Stimulated activated CD4-positive, alpha-beta T cell treated with anti-CD3 and anti-CD28 coated beads, Interleukin-15, amount 100 ng/mL, for 1 hour (primary cell): Measurements from ENCODE around the gene LCAT.
"Not testable (repeated sequence)": the region's sequence is repeated elsewhere in the genome, so short reads cannot be mapped to it uniquely, and the experiment has no call there.

Experiments used
- DNase-seq, 2 donors: peaks; one replicate each; pipeline ENCODE4 v3.0.0-alpha.2; 2020; ENCODE audit warnings: low read depth in 1 of 2, low spot score in 1 of 2

LCAT gene, protein sequence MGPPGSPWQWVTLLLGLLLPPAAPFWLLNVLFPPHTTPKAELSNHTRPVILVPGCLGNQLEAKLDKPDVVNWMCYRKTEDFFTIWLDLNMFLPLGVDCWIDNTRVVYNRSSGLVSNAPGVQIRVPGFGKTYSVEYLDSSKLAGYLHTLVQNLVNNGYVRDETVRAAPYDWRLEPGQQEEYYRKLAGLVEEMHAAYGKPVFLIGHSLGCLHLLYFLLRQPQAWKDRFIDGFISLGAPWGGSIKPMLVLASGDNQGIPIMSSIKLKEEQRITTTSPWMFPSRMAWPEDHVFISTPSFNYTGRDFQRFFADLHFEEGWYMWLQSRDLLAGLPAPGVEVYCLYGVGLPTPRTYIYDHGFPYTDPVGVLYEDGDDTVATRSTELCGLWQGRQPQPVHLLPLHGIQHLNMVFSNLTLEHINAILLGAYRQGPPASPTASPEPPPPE

DNA sequence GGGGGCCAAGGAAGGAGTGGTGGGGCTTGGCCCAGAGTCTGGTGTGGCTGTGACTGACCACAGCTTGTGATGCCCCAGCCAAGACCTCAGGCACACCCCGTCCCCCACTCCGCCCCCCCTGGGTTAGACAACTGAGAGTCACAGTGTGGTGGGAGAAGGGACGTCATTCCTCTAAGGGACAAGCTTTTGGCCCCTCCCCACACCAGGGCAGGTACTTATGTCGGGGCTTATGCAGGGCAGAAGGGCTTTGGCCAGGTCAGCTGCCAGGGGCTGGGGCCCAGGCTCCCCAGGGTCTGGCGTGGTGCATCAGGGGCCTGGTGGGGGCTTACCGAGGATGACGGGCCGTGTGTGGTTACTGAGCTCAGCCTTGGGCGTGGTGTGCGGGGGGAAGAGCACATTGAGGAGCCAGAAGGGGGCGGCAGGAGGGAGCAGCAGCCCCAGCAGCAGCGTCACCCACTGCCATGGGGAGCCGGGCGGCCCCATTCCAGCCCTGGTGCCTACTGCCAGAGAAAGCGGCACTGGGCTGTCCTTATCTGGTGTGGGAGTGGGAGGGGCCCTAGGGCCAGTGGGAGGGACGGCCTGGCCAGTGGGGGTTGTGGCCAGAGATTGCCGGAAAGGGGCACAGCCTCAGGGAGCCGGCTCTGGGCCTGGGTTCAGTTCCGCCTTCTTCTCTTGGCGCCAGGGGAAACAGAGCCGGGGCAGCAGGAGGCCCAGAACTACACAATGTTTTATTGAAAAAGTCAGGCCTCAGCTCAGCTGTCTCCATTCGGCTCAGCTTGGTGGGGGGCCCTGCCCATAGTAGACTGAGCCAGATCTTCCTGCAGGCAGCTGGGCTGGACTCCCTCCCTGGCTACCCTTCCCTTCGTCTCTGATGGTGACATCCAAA lies at the start of gene LCAT:
TSS of gene LCAT (minus strand) at position 502 of the 886 bp plus-strand sequence. CDS start at position 483, 19 bp downstream.
- DNase-seq: no peak

DNA sequence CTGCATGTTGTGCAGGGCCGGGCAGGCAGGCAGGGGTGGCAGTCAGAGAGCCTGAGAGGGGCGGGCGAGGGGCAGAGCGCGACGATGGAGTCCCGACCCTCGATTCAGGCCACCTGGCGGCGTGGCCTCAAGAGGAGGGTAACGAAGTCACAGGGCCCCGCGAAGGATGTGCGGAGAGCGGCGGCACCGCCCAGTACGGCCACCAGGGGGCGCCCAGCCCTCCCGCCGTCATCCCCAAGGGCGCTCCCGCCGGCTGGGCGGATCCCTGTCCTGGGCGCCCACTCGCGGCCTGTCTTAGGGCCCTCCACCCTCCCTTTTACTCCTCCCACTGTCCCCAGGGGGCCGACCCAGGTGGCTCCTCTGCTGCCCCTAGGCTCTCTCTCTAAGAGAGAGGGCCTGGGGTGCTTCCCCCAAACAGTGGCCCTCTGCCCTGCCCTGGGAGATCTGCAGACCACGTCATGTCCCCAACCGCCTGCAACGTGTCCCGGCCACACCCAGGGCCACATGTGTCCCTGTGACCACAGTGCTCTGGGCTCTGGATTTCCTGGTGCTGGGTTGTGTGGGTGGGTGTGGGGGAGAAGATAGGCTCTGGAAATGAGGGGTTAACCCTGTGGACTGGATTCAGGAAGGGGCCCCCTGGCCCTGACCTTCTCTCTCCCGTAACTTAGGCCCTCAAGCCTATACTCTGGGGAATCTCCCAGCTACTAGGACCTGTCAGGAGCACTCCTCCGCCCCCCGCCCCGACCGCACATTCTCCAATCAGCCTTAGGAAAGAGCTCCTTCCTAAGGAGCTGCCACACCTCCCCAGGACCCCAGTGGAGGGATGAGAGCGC lies 49.5 kb upstream of the LCAT start:
- peak; percentile 66 to 77 for DNase-seq

DNA sequence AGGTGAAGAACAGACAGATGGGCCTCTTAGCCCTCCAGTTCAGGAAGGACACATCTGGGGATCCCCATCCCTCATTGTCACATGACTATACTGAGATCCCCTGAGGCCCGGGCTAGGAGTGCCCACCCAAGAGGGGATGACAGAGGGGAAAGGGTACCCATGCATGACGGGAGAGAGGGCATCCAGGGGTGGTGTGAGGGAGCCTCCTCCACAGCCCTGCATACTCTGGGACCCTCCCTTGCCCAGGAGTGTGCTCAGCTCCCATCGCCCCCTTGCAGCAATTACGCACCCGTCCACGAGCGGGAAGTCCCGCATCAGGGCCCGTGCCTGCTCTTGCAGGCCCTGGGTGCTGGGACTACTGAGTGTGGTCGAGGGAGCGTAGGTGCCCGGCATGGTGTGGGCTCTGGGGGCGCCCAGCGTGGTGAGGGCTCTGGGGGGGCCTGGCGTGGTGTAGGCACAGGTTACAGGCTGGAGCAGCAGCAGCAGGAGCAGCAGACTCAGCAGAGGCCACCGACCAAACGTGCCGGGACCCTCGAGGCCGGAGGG lies 48.8 kb upstream of the LCAT start:
- no peak for DNase-seq

DNA sequence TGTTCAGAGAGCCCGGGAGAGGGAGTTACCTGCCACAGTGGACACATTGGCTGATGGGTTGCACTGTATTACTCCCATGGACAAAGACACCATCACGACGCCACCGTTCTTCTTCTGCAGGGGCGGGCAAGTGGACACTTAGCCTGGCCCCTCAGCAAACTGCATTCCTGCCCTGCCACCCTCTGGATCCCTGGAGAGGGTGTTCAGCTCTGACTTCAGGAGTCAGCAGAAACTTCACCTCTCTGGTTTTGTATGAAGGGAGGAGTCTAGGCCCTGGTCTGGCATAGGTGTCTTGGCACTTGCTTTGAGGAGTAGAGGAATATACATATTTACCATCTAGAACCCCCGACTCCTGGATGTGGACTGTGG lies 46.1 kb upstream of the LCAT start:
- DNase-seq: no peak

DNA sequence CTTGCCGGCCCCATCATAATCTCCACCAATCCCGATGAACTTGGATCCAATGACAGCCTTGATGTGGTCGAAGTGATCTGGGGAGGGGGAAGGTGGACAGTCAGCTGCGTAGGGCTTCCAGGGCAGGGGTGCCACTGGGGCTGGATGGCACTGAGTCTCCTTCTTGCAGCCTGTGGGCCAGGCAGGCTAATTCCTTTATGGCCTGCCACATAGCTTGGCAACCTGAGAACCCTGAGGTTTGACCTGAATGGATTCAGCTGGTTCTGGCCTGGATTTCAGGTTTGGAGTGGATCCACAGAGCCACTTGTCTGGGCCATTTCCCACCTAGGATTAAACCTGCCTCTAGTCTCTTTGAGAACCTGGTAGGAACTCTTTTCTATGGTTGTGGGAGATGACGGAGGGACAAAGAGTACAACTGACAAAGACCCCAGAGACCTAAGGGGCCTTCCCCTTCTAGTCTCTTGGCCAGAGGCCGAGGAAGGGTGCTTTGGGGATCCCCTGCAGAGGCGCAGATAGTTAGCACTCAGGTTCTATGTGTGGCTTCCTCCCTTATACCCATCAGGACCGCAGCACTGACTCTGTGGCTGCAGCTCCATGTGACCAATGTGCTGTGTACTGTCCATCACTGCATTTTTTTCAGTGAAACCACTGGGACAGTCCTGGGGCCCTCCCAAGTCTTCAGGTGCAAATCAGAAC lies 45.5 kb upstream of the LCAT start:
- no peak for DNase-seq

DNA sequence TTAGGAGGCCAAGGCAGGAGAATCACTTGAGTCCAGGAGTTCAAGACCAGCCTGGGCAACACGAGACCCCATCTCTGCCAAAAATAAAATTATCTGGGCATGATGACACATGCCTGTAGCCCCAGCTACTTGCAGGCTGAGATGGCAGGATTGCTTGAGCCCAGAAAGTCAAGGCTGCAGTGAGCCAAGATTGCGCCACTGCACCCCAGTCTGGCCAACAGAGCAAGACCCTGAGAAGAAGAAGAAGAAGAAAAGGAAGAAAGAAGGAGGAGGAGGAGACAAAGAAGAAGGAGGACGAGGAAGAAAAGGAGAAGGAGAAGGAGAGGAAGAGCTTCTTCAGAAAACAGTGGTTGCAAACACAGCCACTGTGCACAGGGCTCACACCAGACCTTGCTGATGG lies 44.8 kb upstream of the LCAT start:
- DNase-seq: no peak

DNA sequence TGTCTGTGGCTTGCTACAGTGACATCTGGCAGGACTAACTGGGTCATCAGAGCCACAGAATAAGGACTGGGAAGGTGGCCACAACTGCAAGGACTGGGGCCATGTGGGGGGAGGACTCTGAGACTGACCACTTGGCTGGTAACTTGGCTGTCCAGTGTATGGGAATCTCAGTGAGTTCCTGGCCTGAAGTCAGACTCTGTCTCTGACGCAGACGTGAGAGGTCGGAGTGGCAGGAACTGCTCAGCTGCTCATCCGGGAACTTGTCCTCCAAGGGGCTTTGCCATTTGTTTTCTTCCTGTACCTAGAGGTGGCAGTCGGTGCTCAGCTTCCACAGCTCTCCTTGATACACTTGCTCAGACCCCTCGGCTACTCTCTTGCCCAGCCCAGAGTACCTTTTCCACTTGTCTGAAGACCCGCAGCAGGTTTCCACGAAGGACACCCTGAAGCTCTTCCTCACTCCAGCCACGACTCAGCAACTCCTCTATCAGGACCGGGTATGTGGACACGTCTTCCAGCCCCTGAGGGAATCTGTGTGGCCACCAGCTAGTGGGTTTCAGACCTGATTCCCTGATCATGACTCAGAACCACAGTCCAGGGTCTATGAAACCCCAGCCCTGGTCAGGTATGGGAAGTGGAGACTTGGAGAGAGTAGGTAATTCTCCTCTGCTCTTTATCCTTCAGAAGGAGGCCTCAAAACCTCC lies 43.7 kb upstream of the LCAT start:
- DNase-seq: no peak

DNA sequence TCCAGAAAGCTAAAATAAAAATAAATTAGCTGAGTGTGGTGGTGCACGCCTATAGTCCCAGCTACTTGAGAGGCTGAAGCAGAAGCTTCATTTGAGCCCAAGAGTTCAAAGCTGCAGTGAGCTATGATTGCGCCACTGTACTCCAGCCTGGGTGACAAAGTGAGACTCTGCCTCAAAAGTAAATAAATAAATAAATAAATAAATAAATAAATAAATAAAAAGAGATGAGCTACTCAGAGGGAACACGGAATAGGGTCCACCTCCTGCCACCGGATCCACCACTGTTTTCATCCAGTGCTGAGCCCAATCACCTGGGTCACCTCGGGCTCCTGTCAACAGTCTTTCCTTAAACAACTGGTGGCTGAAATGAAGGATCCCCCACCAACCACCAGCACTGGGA lies 43.0 kb upstream of the LCAT start:
- no peak for DNase-seq

DNA sequence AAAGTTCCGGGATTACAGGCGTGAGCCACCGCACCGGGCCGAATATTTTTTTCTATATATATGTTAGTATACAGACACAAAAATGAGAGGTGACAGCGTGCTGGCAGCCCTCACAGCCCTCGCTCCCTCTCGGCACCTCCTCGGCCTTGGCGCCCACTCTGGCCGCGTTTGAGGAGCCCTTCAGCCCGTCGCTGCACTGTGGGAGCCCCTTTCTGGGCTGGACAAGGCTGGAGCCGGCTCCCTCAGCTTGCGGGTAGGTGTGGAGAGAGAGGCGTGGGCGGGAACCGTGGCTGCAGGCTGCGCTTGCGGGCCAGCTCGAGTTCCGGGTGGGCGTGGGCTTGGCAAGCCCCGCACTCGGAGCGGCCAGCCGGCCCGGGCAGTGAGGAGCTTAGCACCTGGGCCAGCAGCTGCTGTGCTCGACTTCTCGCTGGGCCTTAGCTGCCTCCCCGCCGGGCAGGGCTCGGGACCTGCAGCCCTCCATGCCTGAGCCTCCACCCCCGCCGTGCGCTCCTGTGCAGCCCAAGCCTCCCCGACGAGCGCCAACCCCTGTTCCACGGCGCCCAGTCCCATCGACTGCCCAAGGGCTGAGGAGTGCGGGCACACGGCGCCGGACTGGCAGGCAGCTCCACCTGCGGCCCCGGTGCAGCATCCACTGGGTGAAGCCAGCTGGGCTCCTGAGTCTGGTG lies 38.2 kb upstream of the LCAT start:
- DNase-seq: no peak

DNA sequence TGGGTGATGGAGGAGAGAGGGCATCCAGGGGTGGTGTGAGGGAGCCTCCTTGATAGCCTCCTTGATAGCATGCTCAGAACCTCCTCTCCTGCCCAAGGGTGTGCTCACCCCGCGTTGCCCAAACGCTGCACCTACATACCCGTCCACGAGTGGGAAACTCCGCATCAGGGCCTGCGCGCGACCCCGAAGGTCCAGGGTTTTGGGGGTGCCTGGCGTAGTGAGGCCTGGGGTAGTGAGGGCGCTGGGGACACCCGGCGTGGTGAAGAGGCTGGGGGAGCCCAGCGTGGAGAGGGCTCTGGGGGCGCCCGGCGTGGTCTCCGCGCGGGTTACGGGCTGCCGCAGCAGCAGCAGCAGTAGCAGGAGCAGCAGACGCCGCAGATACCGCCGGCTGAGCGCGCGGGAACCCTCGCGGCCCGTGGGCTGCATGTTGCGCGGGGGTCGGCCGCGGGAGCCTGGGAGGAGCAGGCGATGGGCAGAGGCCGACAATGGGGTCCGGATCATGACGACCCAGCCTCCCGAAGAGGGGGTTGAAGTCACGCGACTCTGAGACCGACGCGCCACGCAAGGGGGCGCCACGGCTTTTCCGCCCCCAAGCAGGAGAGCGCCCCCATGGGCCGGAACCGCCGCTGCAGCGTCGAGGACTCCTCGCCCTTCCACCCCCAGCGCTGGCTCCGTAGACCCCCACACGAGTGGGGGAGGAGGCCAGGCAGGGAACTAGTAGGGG lies 36.2 kb upstream of the LCAT start, which contains the start of gene DPEP3:
TSS of gene DPEP3 (minus strand) at position 545 of the 724 bp plus-strand sequence. CDS start at position 426, 119 bp downstream.
- DNase-seq: no peak

DNA sequence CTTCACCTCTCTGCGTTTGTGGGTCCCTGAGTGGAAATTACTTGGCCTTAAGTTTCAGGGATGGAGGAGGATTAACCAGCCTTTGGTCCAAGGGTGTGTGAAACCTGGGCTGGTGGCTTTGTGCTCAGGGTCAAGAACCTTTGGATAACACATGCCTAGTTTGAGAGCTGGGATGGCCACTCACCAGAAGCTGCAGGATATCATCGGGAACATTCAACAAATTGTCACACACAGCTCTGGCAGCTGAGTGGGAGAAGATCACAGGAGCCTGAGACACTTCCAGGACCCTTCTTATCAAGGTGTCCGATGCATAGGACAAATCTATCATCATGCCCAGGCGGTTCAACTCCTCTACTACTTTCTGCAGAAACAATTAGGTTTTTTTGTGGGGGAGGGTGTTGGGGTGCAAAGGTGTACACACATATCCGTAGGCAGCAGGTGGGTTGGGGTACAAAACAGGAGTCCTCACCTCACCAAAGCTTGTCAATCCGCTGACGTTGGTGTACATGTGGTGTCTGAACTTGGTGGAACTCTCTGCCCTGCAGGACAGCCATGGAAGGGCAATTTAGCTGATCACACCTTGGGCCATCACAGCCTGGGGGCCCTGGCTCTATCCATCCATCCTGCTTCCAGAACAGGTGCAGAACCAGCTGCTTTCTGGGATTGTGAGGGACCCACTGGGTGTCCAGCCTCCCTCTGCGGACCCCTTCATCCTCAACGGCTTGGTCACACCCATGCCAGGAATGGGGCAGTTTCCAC lies 33.7 kb upstream of the LCAT start:
- no peak for DNase-seq

DNA sequence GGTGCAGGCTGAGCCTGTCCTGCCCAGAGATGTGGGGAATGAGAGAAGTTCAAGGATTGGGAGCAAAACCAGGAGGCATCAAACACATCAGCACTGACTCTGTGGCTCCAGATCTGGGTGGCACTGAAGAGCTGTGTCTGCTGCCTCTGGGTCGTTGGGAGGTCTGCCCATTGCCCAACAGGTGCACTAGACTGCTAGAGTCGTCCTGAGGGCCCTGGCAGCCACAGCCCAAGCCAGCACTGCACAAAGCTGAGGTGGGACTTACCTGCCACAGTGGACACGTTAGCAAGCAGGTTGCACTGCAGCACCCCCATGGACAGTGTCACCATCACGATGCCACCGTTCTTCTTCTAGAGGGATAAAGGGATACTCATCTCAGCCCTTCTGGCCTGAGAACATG lies 33.1 kb upstream of the LCAT start:
- no peak for DNase-seq

DNA sequence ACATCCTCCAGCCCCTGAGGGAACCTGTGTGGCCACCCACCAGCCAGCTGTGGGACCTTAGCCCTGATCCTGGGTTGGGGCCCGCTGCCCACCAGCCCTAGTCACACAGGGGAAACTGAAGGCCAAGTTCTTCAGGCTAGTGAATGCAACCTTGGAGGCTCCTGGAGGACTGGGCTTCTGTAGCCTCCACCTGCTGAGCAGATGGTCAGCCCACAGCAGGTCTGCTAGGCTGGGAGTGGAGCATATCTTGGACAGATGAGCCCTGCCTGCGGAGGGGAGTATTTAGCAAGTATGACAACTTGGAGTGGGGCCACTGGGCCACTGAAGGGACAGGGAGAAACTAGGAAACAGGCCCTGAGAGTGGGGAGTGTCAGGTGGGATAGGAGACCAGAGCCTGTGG lies 32.3 kb upstream of the LCAT start:
- no peak for DNase-seq

DNA sequence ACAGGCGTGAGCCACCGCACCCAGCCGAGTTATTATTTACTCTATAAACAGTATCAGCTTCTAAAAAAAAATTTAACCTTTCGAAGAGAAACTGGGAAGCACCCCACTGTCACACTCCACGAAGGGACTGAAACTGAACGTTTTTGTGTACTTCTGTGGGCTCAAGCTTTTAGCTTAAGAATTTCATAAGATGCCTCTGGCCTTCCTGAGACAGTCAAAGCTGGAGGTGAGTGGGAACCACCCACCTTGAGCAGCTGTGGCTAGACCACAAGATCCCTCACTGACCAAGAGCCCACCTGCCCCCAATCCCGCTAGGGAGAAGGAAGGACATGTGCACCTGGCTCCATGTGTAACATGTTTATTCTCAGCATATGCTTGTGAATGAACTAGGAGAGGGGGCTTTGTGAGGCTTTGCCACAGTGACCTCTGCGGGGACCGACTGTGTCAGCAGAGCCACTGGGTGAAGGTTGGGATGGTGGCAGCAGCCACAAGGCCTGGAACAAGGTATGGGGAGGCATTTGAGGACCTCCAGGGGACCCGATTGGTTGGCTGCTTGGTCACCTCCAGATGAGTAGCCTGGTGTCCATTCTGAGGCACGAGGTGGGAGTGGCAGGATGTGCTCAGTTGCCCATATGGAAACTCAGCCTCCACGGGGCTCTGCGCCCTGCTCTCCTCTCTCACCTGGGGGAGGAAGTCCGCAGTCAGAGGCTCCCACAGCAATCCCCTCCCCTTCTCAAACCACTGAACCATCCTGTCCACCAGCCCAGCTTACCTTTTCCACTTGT lies 31.6 kb upstream of the LCAT start:
- DNase-seq: no peak

DNA sequence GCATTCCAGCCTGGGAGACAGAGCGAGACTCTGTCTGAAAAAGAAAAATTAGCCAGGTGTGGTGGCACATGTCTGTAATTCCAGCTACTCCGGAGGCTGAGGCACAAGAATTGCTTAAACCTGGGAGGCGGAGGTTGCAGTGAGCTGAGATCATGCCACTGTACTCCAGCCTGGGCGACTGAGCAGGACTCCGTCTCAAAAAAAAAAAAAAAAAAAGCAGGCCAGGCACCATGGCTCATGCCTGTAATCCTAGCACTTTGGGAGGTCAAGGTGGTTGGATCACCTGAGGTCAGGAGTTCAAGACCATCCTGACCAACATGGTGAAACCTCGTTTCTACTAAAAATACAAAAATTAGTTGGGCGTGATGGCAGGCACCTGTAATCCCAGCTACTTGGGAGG lies 28.4 kb upstream of the LCAT start:
- DNase-seq: not testable (repeated sequence)

DNA sequence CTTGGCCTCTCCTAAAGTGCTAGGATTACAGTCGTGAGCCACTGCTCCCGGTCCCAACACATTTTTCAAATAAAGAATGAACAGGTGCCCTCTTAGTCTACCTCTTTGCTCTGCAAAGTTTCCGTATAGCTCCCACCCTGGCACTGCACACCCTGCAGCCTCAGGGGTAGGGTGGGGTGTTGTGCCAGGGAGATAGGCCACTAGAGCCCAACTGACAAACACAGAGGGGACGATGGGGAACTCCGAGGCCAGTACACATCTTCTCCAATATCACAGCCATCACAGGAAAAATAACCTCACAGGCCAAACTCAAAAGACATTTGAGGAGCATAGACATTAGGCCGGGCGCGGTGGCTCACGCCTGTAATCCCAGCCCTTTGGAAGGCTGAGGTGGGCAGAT lies 27.2 kb upstream of the LCAT start:
- no peak for DNase-seq
